ENCODE results near the gene TMEM132A.

TMEM132A gene

GRCh38 chr11:60933416-60934123, 9.3 kb downstream of the TMEM132A start:
- Mint-ChIP-seq H3K4me1 (peaks cover 40% of the 10 kb centered on the region), H3K9me3 (no peaks in the 10 kb centered on the region), H3K27ac (peak overlapping the region; percentile 49), H3K4me3 (no peak overlapping the region), H3K36me3 (peaks cover 9% of the 10 kb centered on the region), H3K27me3 (no peaks in the 10 kb centered on the region)
- no peak for DNase-seq (ENCODE audit: low spot score in 2 of 2)
- no peak for ATAC-seq (ENCODE audit: low read depth)

- Mint-ChIP-seq H3K9me3 (no peaks in the 10 kb centered on the region), H3K4me3 (no peak overlapping the region), H3K36me3 (peaks cover 13% of the 10 kb centered on the region), H3K27ac (peak overlapping the region; percentile 49), H3K4me1 (peaks cover 45% of the 10 kb centered on the region), H3K27me3 (no peaks in the 10 kb centered on the region)
- no peak for DNase-seq (ENCODE audit: low spot score in 2 of 2)
- ATAC-seq (ENCODE audit: low read depth), result no peak
These were observed 10.0 kb downstream of the TMEM132A start for GRCh38 chr11:60934124-60934789.

- H3K4me1 Mint-ChIP-seq, result peaks cover 40% of the 10 kb centered on the region
- H3K27me3 Mint-ChIP-seq, result no peaks in the 10 kb centered on the region
- no peak for DNase-seq (ENCODE audit: low spot score in 2 of 2)
- no peak for ATAC-seq (ENCODE audit: low read depth)
- H3K27ac Mint-ChIP-seq, result peak overlapping the region; percentile 88
- no peak overlapping the region for H3K4me3 Mint-ChIP-seq
- no peaks in the 10 kb centered on the region for H3K9me3 Mint-ChIP-seq
- peaks cover 19% of the 10 kb centered on the region for H3K36me3 Mint-ChIP-seq
These were observed 10.7 kb downstream of the TMEM132A start for GRCh38 chr11:60934790-60935605.

- Mint-ChIP-seq H3K4me1 (peaks cover 38% of the 10 kb centered on the region), H3K4me3 (no peak overlapping the region), H3K9me3 (no peaks in the 10 kb centered on the region), H3K27me3 (no peaks in the 10 kb centered on the region), H3K27ac (peak overlapping the region; percentile 88), H3K36me3 (peaks cover 19% of the 10 kb centered on the region)
- no peak for DNase-seq (ENCODE audit: low spot score in 2 of 2)
- no peak for ATAC-seq (ENCODE audit: low read depth)
These were observed 11.6 kb downstream of the TMEM132A start for GRCh38 chr11:60935676-60936442.

GRCh38 chr11:60936467-60937143, 12.3 kb downstream of the TMEM132A start:
- Mint-ChIP-seq H3K36me3 (peaks cover 26% of the 10 kb centered on the region), H3K4me1 (peaks cover 38% of the 10 kb centered on the region), H3K9me3 (no peaks in the 10 kb centered on the region), H3K4me3 (no peak overlapping the region), H3K27ac (peak overlapping the region; percentile 88), H3K27me3 (no peaks in the 10 kb centered on the region)
- DNase-seq (ENCODE audit: low spot score in 2 of 2), result no peak
- no peak for ATAC-seq (ENCODE audit: low read depth)

GRCh38 chr11:60937144-60937527, 12.9 kb downstream of the TMEM132A start:
- peaks cover 26% of the 10 kb centered on the region for H3K36me3 Mint-ChIP-seq
- no peak for ATAC-seq (ENCODE audit: low read depth)
- DNase-seq (ENCODE audit: low spot score in 2 of 2), result no peak
- no peaks in the 10 kb centered on the region for H3K27me3 Mint-ChIP-seq
- peaks cover 39% of the 10 kb centered on the region for H3K4me1 Mint-ChIP-seq
- peak overlapping the region; percentile 53 for H3K27ac Mint-ChIP-seq
- no peaks in the 10 kb centered on the region for H3K9me3 Mint-ChIP-seq
- no peak overlapping the region for H3K4me3 Mint-ChIP-seq

- no peaks in the 10 kb centered on the region for H3K27me3 Mint-ChIP-seq
- ATAC-seq (ENCODE audit: low read depth) (no peak), DNase-seq (ENCODE audit: low spot score in 2 of 2) (no peak)
- H3K9me3 Mint-ChIP-seq, result no peaks in the 10 kb centered on the region
- H3K4me3 Mint-ChIP-seq, result no peak overlapping the region
- peak overlapping the region; percentile 42 for H3K27ac Mint-ChIP-seq
- peaks cover 26% of the 10 kb centered on the region for H3K36me3 Mint-ChIP-seq
- H3K4me1 Mint-ChIP-seq, result peaks cover 41% of the 10 kb centered on the region
These were observed 13.6 kb downstream of the TMEM132A start for GRCh38 chr11:60937811-60938210.

- no peaks in the 10 kb centered on the region for H3K9me3 Mint-ChIP-seq
- H3K4me3 Mint-ChIP-seq, result no peak overlapping the region
- H3K27me3 Mint-ChIP-seq, result no peaks in the 10 kb centered on the region
- peaks cover 26% of the 10 kb centered on the region for H3K36me3 Mint-ChIP-seq
- DNase-seq (ENCODE audit: low spot score in 2 of 2) (no peak), ATAC-seq (ENCODE audit: low read depth) (no peak)
- peak overlapping the region; percentile 42 for H3K27ac Mint-ChIP-seq
- H3K4me1 Mint-ChIP-seq, result peaks cover 40% of the 10 kb centered on the region
These were observed 14.2 kb downstream of the TMEM132A start for GRCh38 chr11:60938500-60938899.

- Mint-ChIP-seq H3K27me3 (no peaks in the 10 kb centered on the region), H3K27ac (no peak overlapping the region), H3K4me1 (peaks cover 39% of the 10 kb centered on the region), H3K9me3 (no peaks in the 10 kb centered on the region), H3K4me3 (no peak overlapping the region), H3K36me3 (peaks cover 29% of the 10 kb centered on the region)
- DNase-seq (ENCODE audit: low spot score in 2 of 2) (no peak), ATAC-seq (ENCODE audit: low read depth) (no peak)
These were observed 15.0 kb downstream of the TMEM132A start for GRCh38 chr11:60939301-60939700.

- H3K36me3 Mint-ChIP-seq, result peaks cover 35% of the 10 kb centered on the region
- H3K4me1 Mint-ChIP-seq, result peaks cover 40% of the 10 kb centered on the region
- H3K27ac Mint-ChIP-seq, result peak overlapping the region; percentile 61
- DNase-seq (ENCODE audit: low spot score in 2 of 2) (no peak), ATAC-seq (ENCODE audit: low read depth) (no peak)
- H3K27me3 Mint-ChIP-seq, result no peaks in the 10 kb centered on the region
- H3K9me3 Mint-ChIP-seq, result no peaks in the 10 kb centered on the region
- H3K4me3 Mint-ChIP-seq, result no peak overlapping the region
These were observed 15.6 kb downstream of the TMEM132A start for GRCh38 chr11:60939855-60940254.

- H3K36me3 Mint-ChIP-seq, result peaks cover 46% of the 10 kb centered on the region
- H3K27me3 Mint-ChIP-seq, result no peaks in the 10 kb centered on the region
- peak overlapping the region; percentile 45 for H3K27ac Mint-ChIP-seq
- H3K4me3 Mint-ChIP-seq, result peak overlapping the region; percentile 21
- H3K4me1 Mint-ChIP-seq, result peaks cover 43% of the 10 kb centered on the region
- ATAC-seq (ENCODE audit: low read depth), result peak; percentile 58
- no peak for DNase-seq (ENCODE audit: low spot score in 2 of 2)
- no peaks in the 10 kb centered on the region for H3K9me3 Mint-ChIP-seq
These were observed 17.3 kb downstream of the TMEM132A start for GRCh38 chr11:60941371-60942119.

- H3K36me3 Mint-ChIP-seq, result peaks cover 44% of the 10 kb centered on the region
- H3K4me1 Mint-ChIP-seq, result peaks cover 43% of the 10 kb centered on the region
- ATAC-seq (ENCODE audit: low read depth) (no peak), DNase-seq (ENCODE audit: low spot score in 2 of 2) (no peak)
- no peak overlapping the region for H3K27ac Mint-ChIP-seq
- peak overlapping the region; percentile 21 for H3K4me3 Mint-ChIP-seq
- H3K9me3 Mint-ChIP-seq, result no peaks in the 10 kb centered on the region
- H3K27me3 Mint-ChIP-seq, result no peaks in the 10 kb centered on the region
These were observed 18.0 kb downstream of the TMEM132A start for GRCh38 chr11:60942219-60942618.
